Urothelium cell line (cell line): Measurements from ENCODE around the gene GM2A.
"Not testable (repeated sequence)": the region's sequence is repeated elsewhere in the genome, so short reads cannot be mapped to it uniquely, and the experiment has no call there.

ENCODE experiments used
- DNase-seq: peaks from one replicate; pipeline ENCODE4 v3.0.0; 2011; ENCODE audit warnings: low spot score, mixed read lengths
- FAIRE-seq: peaks from 2 replicates; lab custom pipeline; 2011; peaks lifted over from hg19 to GRCh38; lab: Jason Lieb, UNC

Gene GM2A

GRCh38 chr5:151284392-151284967 is 31.5 kb downstream of the GM2A start:
- FAIRE-seq (no peak), DNase-seq (no peak)

GRCh38 chr5:151285683-151286082 is 32.7 kb downstream of the GM2A start:
- no peak for FAIRE-seq

GRCh38 chr5:151286246-151286645 is 33.3 kb downstream of the GM2A start:
- no peak for DNase-seq
- no peak for FAIRE-seq

More at GRCh38 chr5:151285683-151286082, 32.7 kb downstream of the GM2A start:
- no peak for DNase-seq

DNA sequence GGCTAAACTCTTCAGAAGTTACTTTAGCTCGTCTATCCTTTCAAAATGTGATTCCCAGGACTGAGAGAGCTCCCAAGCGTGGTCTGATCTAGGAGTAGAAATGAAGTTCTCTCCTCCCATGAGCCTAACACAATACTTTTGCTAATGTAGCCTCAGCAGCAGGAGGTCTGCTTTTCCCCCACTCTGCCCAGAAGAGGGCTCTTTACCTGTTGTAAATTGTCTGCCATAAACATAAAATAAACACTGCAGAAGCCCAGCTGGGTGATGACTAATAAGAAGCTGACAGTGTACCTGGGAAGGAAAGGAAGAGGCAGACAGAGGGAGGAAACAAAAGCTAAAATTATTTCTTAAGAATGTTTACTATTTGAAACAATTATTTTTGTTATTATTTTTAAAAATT is 35.2 kb downstream of the GM2A start:
- peak; percentile 60 for DNase-seq
- FAIRE-seq = no peak

DNA sequence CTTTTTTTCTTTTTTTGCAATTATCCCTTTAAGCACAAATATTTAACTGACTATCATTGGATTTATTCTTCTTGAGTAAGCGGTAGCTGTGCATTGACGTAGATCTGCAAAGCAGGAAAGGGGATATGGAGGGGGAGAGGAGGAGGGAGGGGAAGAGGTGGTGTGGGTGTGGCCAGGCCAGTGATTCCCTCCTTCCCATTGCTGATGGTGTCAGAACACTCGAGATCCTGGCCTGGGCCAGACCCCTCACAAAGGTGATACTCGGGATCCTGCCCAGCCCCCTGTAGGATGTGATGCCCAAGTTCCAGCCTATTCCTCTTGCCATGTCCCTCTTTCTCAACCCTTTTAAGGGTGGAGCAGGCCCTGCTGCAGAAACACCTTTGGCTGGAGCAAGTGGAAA is 40.6 kb downstream of the GM2A start:
- FAIRE-seq (no peak), DNase-seq (no peak)

GRCh38 chr5:151295138-151295537 is 42.2 kb downstream of the GM2A start:
- DNase-seq (no peak), FAIRE-seq (no peak)

GRCh38 chr5:151295791-151296477 is 42.9 kb downstream of the GM2A start:
- FAIRE-seq (no peak), DNase-seq (no peak)

- DNase-seq (no peak), FAIRE-seq (no peak)
Observed at GRCh38 chr5:151296478-151296830, 43.5 kb downstream of the GM2A start.

DNA sequence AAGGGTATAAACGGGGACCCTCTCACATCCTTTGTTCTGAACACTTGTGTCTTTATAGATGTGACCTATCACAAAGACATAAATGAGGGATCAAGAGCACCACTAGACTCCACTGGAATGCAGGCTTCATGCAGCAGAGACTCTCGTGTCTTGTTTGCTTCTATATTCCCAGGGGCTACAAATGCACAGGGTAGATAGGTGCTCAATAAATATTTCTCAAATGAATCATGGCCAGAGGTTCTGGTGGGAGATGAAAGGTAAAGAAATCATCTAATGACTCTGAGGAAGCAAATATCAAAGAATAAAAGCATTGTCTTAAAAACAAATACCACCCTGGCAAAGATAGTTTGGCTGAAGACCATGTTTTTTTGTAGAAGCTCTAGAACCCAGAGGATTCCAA is 44.0 kb downstream of the GM2A start:
- no peak for FAIRE-seq
- no peak for DNase-seq

- DNase-seq (peak; percentile 60), FAIRE-seq (peak; percentile 9)
Observed at GRCh38 chr5:151298063-151298855, 45.3 kb downstream of the GM2A start.

GRCh38 chr5:151303666-151304065 is 50.7 kb downstream of the GM2A start, which contains the start of gene SLC36A3:
Gene SLC36A3 (minus strand): TSS chr5:151303766. CDS start chr5:151303354, 412 bp downstream.
- DNase-seq (no peak), FAIRE-seq (no peak)

- not testable (repeated sequence) for FAIRE-seq, DNase-seq
Observed at GRCh38 chr5:151309266-151309665, 56.3 kb downstream of the GM2A start.

GRCh38 chr5:151309821-151310220 is 56.8 kb downstream of the GM2A start:
- DNase-seq = not testable (repeated sequence)

DNA sequence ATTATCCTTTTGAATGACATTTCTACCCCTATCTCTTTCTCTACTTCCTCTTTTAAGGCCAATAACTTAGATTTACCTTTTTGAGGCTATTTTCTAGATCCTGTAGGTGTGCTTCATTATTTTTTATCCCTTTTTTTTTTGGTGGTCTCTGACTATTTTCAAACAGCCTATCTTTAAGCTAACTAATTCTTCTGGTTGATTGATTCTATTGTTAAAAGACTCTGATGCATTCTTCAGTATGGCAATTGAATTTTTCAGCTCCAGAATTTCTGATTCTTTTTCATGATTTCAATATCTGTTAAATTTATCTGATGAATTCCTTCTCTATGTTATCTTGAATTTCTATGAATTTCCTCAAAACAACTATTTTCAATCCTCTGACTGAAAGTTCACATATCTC is 57.9 kb downstream of the GM2A start:
- FAIRE-seq = no peak
- DNase-seq = no peak

More at GRCh38 chr5:151309821-151310220, 56.8 kb downstream of the GM2A start:
- FAIRE-seq = not testable (repeated sequence)

DNA sequence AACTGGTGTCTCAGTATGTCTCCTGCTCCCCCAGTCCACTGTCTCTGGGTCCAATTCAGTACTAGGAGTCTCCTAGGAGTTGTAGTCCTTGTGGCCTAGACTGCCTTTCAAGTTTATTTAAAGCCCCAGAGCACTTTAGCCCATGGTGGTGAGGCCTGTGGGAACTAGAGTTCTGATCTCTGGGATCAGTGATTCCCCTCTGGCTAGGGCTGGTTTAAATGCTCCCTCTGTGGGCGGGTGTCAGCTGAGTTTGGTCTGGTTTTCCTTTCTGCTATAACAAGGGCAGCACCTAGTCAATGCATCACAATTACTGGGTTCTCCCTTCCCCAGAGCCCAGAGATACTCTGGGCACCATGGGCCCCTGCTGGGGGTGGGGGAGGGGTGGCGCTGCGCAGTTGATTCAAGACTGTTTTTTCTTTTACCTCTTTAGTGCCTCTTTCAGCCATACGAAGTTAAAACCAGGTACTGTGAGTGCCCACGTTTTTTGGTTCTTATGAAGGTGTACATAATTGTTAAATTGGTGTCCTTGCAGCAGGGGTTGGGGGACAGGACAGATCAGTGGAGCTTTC is 59.9 kb downstream of the GM2A start:
- no peak for FAIRE-seq
- DNase-seq = no peak

- DNase-seq (no peak), FAIRE-seq (no peak)
Observed at GRCh38 chr5:151313357-151313756, 60.4 kb downstream of the GM2A start.

DNA sequence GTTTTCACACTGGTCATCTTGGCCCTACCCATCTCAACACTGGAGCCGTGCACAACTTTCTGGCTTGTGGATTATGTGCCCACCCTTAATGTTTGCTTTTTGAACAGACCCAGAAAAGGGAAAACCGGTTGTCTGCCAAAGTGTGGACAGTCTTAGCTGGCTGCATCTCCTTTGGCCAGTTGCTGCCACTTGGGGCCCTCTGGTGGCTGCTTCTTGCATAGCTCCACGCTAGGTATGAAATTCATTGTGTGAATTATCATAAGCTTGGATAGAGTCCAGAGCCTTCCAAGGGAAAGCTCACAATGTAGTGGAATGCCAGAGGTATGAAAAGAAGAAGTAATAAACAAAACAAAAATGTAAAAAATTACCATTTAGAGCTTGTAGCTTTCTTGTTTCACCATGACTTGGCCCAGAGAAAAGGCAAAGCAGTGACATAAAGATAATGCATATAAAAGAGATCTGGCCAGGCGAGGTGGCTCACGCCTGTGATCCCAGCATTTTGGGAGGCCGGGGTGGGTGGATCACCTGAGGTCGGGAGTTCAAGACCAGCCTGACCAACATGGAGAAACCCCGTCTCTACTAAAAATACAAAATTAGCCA is 63.1 kb downstream of the GM2A start:
- peak; percentile 71 for DNase-seq
- FAIRE-seq = peak; percentile 50

- DNase-seq = no peak
- no peak for FAIRE-seq
Observed at GRCh38 chr5:151317871-151318270, 64.9 kb downstream of the GM2A start.

DNA sequence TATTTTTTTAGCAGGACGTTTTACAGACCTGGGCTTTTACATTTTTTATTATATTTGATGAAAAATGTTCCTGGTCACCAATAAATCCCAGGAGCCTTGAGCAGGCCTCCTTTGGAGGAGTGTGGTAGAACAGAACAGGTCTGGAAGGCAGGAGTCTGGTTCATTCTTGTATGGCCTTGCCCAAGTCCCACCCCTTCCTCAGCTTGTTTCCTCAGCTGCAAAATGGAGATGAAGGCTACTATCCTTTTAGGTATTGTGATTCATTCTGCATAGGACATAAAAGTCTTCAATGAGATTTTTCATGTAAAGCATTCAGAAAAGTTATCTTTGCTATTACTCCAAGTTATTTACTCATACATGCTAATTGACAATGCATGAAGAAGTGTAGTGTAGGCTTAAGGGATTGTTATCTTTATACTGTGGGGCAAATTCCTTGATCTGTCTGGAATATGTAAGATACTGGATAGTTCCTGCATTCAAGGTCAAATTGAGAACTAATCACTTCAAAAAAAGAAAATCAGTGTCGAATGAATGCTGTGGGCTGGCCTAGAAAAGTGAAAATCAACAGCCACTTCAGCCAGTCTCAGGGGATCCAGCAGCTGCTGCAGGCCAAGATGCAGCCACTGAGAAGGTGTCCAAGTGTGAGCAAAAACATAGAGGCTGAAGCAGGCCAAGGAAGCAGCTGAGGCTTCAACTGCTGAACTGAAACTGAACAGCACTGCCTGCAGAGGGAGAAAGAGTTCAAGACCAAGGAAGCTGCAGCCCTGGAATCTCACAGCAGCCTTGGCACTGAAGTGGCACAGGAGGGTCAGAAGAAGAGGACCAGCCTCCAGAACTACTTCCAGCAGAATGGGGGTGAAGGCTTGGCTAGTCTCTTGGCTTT is 66.1 kb downstream of the GM2A start:
- no peak for FAIRE-seq
- peak; percentile 18 for DNase-seq
